PFSK-1 (cell line): ENCODE measurements around the gene ATP8B4.

Source experiments
- FOXP2 ChIP-seq: optimal IDR thresholded peaks from 2 replicates; pipeline ENCODE3; 2011; ENCODE audit warnings: borderline replicate concordance, control low read depth, inconsistent platforms; ENCODE audit not compliant: insufficient read depth; ENCODE audit errors: extremely low read length, extremely low read depth
- POLR2AphosphoS5 ChIP-seq: IDR thresholded peaks from 2 replicates; pipeline ENCODE4 v1.6.1; 2012; ENCODE audit warnings: low read depth, mild to moderate bottlenecking, control low read depth, low read length, moderate library complexity
- REST ChIP-seq, 2 experiments: IDR thresholded peaks; 2 replicates each; pipeline versions ENCODE4 v1.6.1 to v1.8.0; 2011 to 2012; ENCODE audit warnings: low read depth in 2 of 2, low read length in 2 of 2, control low read depth in 1 of 2, inconsistent platforms in 1 of 2, mild to moderate bottlenecking in 1 of 2, moderate library complexity in 1 of 2; ENCODE audit not compliant: insufficient read depth in 1 of 2
- SIN3A ChIP-seq: IDR thresholded peaks from 2 replicates; pipeline ENCODE4 v1.6.1; 2012; ENCODE audit warnings: mild to moderate bottlenecking, low read length, moderate library complexity, borderline replicate concordance; ENCODE audit not compliant: insufficient read depth
- TAF1 ChIP-seq: IDR thresholded peaks from 2 replicates; pipeline ENCODE4 v1.6.1; 2012; ENCODE audit warnings: low read length, control low read depth, borderline replicate concordance; ENCODE audit not compliant: insufficient read depth

ATP8B4 gene

GRCh38 chr15:50117431-50118027, 1.5 kb downstream of the ATP8B4 start:
- TF ChIP-seq FOXP2, result no peak
- TF ChIP-seq SIN3A, result no peak
- TF ChIP-seq TAF1, result no peak

GRCh38 chr15:50116477-50116876, 2.6 kb downstream of the ATP8B4 start:
- no peak for TF ChIP-seq POLR2AphosphoS5
- no peak for TF ChIP-seq REST (IDR thresholded peaks at IDR 0.05; ENCODE audit: insufficient read depth in 1 of 2, low read depth in 2 of 2, low read length in 2 of 2)
- TF ChIP-seq TAF1, result no peak
- TF ChIP-seq SIN3A, result no peak
- no peak for TF ChIP-seq FOXP2

GRCh38 chr15:50113992-50114780, 4.8 kb downstream of the ATP8B4 start:
- no peak for TF ChIP-seq SIN3A
- TF ChIP-seq POLR2AphosphoS5, result no peak
- no peak for TF ChIP-seq REST (IDR thresholded peaks at IDR 0.05; ENCODE audit: insufficient read depth in 1 of 2, low read depth in 2 of 2, low read length in 2 of 2)
- no peak for TF ChIP-seq FOXP2
- TF ChIP-seq TAF1, result no peak

GRCh38 chr15:50113187-50113505, 5.9 kb downstream of the ATP8B4 start:
- TF ChIP-seq REST (IDR thresholded peaks at IDR 0.05; ENCODE audit: insufficient read depth in 1 of 2, low read depth in 2 of 2, low read length in 2 of 2) (no peak), SIN3A (no peak), POLR2AphosphoS5 (no peak), TAF1 (no peak)

GRCh38 chr15:50112488-50113186, 6.4 kb downstream of the ATP8B4 start:
- TF ChIP-seq FOXP2, result no peak
- TF ChIP-seq POLR2AphosphoS5, result no peak
- TF ChIP-seq TAF1, result no peak
- no peak for TF ChIP-seq SIN3A
- TF ChIP-seq REST (IDR thresholded peaks at IDR 0.05; ENCODE audit: insufficient read depth in 1 of 2, low read depth in 2 of 2, low read length in 2 of 2), result no peak
